GM21576 (cell line): ENCODE data around the gene IFITM10.

Source experiments
- ATAC-seq: cut with Tn5 transposase; IDR thresholded peaks from one replicate; pipeline ENCODE4 v1.9.1; 2021; ENCODE audit warnings: mild to moderate bottlenecking, moderate library complexity; ENCODE audit not compliant: unreplicated experiment

Gene IFITM10

DNA sequence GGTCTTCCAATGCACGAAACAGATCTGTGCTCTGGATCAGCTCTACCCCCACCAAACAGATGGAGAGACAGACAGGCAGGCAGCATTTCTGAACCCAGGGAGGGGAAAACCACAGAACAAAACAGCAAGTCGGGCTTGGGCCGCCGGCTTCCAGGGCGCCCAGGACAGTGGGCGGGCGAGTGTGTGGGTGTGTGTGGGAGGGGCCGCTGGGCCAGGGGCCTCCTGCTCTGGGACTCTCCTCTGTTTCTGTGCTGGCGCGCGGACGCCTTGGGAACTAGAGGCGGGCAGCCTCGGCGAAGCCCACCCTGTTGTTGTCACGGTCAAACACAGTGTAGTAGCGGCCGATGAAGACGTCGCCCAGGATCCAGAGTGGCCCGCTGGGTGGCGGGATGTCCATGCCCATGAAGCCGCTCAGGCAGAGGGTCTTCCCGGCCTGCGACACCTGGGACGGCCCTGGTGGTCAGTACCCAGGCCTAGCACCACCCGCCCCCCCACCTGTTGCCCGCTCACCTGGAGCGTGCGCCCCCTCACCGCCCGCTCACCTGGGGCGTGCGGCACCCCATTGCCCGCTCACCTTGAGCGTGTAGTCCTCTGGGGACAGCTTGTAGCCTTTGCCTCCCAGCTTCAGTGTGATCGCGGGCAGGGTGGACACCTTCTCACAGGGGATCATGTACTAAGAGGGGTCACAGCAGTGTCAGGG, 3.0 kb upstream of the IFITM10 start:
- no peak for ATAC-seq

- no peak for ATAC-seq
Observed at GRCh38 chr11:1752907-1753228, 2.5 kb upstream of the IFITM10 start.

GRCh38 chr11:1751999-1752906, 1.9 kb upstream of the IFITM10 start:
- ATAC-seq, result no peak

DNA sequence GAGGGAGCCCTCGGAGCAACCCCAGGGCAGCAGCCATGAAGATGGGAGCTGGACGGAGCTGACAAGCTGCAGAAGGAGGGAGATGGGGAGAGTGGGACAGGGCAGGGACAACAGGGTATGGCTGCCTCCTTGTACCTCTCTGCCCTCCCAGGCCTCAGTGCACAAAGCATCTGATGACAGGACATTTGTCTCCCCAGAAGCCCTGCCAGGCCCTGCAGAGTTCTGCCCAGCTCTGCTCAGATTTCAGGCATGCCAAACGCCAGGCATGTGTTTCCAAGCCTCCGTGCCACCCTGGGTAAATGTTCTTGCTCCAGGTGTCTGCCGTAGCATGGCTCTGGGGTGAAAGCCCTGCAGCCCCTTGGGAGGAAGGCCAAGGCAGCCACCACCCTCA, 1.1 kb upstream of the IFITM10 start:
- ATAC-seq, result no peak

GRCh38 chr11:1750840-1751530, 590 bp upstream of the IFITM10 start:
- no peak for ATAC-seq

- no peak for ATAC-seq
Observed at GRCh38 chr11:1749395-1750351, 722 bp downstream of the IFITM10 start.

DNA sequence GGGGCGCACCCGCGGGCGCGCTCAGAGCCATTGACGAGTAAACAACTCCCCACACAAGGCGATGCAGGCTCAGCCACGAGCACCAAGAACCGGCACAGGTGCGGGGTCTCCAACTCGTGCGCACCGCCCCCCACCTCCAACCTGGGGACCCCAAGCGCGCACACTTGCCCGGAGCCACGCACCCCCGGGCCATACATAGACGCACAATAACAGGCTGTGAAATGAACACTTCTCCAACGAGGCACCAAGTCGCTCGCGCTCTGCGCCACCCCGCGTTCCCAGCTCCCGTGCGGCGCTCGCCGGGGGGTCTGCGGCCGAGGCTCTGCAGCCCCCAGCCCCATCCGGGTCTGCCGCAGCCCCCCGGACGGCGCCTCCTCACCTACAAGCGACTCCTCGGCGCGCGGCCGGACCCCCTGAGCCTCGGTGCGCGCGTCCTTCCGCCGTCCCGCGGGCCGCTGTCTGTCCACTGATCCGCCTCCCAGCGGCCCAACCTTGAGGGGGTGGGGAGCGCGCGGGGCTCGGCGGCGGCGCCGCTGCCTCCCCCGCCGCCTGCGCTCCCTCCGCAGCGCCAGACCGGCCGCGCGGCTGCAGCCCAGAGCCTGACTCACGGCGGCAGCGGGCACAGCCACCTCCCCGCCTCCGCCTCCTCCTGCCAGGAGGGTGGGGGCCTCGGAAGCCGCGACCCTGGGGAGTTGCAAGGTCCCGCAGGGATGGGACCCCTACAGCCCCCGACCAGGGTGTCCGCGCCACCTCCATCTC, 1.6 kb downstream of the IFITM10 start:
- ATAC-seq, result no peak

DNA sequence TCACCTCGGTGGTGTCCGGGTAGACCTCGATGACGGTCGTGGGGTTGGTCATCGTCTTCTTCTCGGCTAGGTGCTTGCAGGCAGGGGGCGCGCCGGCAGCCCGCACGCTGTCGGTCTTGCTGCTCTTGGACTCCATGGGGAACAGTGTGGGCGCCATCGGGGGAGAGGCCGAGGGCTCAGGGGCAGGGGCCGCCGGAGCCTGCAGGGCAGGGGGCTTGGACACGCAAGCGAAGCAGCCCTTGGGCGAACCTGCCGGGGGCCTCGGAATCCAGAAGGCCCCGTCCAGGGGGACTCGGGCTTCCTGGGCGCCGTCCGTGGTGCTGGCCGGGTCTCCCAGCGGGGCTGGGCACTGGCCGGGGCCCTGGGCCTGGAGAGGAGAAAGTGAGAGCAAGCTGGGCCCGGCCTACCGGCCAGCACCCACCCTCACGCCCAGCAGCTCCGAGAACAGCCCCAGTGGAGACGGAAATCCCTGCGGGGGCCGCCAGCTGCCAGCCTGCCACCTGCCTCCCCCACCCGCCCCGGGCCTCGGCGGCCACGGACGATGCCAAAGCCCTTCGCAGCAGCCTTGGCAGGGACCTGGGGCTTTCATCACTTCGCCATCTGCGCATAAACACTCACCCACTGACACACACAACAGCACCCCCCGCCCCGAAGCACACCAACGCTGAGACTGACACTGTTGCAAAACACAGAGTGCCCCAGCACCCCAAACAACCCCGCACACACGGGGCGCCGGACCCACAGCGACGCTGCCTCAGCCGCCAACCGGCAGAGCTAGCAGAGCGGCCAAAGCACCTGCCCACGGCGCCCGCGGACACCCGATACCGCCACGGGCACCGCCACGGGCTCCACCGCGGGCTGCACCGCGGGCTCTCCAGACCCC, 2.4 kb downstream of the IFITM10 start:
- no peak for ATAC-seq

DNA sequence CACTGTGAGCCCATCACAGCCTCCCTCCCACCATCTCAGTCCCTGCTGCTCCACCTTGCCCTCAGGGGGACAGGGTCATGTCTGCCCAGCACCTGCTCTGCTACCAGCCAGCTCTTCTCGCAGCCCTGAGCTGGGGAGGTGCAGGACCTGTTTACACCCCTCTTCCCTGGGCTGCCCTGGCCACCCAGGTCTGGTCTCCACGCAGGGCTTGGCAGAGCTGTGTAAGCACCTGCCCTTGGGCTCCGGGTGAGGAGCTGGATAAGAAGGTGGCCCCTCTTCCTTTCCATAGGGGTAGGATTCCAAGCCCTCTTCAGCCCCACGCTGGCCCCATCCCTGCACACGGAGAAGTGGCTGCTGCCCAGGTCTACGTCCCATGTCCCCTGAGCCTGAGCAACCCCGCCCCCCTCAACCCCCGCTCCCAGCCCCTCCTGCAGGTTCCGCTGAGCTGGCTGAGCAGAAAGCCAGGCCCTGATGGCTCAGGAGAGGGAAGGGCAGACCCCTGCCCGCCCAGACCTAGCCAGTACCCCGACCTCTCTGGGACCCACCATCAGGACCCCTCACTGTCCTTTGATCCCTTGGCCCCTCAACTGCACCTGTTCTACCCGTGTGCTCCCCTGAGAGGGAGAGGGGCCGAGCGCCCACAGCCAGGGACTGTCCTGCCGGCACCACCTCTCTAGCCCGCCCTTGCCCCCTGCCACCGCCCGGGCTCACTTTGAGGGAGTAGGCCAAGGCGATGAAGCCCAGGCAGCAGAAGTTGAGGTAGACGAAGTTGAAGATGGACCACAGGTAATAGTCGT, 3.2 kb downstream of the IFITM10 start:
- no peak for ATAC-seq

- ATAC-seq, result no peak
Observed at GRCh38 chr11:1746511-1746931, 3.9 kb downstream of the IFITM10 start.

- no peak for ATAC-seq
Observed at GRCh38 chr11:1745701-1746320, 4.6 kb downstream of the IFITM10 start.

DNA sequence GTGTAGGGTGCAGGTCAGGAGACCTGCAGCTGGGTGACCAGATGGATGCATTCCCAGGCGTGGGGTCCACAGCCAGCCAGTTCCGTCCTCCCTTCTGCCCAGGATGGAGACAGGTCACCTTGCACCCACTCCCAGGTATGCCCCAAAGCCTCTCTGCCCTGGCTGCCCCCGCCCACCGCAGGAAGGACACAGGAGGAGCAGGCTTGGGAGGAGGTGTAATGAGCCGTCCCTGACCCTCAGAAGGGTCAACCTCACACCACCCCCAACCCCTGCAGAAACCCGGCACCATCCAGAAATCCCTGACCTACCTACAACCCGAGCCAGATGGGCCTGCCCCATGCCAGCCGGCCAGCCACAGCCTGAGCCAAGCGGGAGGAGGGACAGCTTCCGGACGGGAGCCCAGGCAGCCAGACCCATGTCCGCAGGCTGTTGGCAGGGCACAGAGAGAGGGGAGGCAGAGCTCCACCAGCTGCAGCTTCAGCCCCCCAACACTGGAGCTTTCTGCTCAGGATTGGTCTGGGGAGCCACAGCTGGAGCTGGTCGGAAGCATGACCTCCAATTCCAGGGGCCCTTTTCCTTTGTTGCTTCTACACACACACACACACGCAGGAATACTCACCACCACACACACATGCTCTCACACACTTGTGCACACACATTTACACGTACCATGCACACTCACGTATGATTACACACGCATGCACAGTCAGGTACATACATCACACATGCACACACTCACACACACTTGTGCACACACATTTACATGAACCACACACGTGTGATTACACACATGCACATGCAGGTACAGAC, 5.3 kb downstream of the IFITM10 start:
- no peak for ATAC-seq

DNA sequence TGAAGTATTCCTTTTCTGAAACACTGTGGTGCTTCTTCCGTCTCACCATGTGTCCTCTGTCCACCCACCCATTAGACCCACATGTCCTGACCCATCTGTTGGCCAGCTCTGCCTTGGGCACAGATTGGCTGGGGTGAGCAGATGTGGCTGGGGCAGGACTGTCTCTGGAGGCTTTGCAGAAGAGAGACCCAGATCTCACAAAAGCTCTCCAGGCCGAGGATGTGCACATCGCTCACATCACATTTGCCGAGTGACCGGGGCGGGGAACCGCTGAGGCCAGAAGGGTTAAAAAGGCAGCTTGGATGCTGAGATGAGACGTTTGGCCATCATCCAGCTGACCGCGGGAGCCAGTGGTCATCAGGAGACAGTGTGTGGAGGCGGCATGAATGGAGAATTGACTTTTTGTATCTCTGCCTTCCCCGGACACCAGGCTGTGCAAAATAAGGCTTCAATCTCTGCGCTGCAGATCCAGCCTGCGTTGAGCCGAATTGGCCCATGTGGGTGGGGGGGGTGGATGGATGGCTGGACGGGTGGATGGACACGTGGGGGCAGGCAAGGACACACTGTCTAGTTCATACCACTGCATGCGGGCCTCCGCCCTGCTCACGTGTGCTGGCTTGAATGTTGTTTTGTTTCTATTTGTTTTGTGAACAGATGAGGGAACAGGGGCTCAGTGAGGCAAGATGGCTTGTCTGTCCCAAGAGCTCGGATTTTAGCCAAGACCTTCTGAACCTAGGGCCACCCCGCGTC, 6.1 kb downstream of the IFITM10 start:
- ATAC-seq, result no peak

DNA sequence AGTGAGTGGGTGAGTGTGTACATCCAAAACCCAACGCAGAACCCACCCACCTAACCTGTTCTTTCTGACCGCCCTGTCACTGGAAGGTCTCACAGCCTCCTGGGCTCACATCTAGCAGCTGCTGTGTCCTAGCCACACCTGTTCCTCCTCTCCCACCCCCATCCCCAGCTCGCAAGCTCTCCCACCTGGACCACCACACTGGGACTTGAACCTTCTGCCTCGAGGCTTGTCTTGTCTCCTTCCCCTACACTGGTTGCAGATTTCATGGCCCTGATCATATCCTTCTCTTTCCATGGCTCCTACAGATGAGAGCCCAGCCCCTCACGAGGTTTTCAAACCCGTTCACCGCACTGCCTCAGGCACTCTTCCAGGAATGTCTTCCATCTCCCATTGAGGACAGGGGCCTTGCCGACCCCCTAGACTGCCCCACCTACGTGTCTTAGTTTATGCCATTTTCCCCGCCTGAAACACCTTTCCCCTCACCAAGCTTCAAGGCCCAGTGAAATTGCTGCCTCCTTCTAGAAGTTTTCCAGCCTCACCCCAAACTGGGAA, 6.7 kb downstream of the IFITM10 start:
- no peak for ATAC-seq

DNA sequence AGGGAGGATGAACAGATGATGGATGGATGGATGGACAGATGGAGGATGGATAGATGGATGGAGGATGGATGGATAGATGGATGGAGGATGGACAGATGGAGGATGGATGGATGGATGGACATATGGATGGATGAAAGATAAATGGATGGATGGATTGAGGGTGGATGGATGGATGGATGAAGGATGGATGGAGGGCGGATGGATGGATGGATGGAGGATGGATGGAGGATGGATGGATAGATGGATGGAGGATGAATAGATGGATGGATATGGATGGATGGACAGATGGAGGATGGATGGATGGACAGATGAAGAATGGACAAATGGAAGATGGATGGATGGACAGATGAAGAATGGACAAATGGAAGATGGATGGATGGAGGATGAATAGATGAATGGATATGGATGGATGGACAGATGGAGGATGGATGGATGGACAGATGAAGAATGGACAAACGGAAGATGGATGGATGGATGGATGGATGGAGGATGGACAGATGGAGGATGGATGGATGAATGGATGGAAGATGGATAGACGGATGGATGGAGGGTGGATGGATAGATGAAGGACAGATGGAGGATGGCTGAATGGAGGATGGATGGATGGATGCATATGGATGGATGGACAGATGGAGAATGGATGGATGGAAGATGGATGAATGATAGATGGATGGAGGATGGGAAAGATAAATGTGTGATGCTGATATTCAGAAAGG, 7.4 kb downstream of the IFITM10 start:
- no peak for ATAC-seq
